Measurements from ENCODE around the gene ABCA13.

Gene ABCA13

GRCh38 chr7:48398191-48398590, 226.9 kb downstream of the ABCA13 start:
- H3K27me3 ChIP-seq (ENCODE audit: control insufficient read depth, low read length): no peaks in the 10 kb centered on the region
- H3K4me1 ChIP-seq (ENCODE audit: control insufficient read depth, low read length): no peaks in the 10 kb centered on the region
- H3K9me3 ChIP-seq (ENCODE audit: control insufficient read depth, insufficient read depth, low read length): no peaks in the 10 kb centered on the region
- no peaks in the 10 kb centered on the region for H3K79me2 ChIP-seq (ENCODE audit: control insufficient read depth, low read length)
- H3K9me2 ChIP-seq (replicated peaks; ENCODE audit: control insufficient read depth, low read length): no peaks in the 10 kb centered on the region; the same call in 1 of the 2 replicates
- no peak overlapping the region for H3K4me3 ChIP-seq (ENCODE audit: low read length)
- H3K36me3 ChIP-seq (ENCODE audit: control insufficient read depth, low read length): no peaks in the 10 kb centered on the region
- no peaks in the 10 kb centered on the region for H4K20me1 ChIP-seq (ENCODE audit: control insufficient read depth, insufficient read depth, low read depth, low read length)
- H3K4me2 ChIP-seq (ENCODE audit: low read length): no peak overlapping the region
- H3F3A ChIP-seq (ENCODE audit: control insufficient read depth, insufficient read depth): no peaks in the 10 kb centered on the region
- no peak overlapping the region for H3K27ac ChIP-seq (ENCODE audit: low read depth, low read length)
- TF ChIP-seq CTCF (IDR thresholded peaks at IDR 0.05; ENCODE audit: low read depth, low read length, poor library complexity, severe bottlenecking) (no peak), EZH2phosphoT487 (IDR thresholded peaks at IDR 0.05; ENCODE audit: borderline replicate concordance, low read length) (no peak)

DNA sequence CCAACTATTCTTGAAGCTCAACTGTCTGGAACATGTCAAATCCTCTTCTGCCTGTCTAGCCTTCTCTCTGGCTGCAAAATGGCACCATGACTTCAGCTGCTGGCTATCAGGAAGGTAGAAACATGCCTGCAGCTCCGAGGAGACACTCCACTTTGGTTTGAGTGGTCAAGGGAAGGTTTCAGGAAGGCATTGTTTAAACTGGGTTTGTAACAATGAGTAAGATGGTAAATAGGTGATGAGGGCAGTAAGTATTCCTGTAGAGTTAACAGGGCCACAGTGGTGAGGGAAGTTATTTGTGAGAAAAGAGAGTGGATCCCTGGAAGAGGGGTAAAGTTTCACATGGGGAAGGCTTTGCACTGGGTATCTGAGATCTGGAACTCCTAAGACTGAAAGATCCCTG, 231.5 kb downstream of the ABCA13 start:
- H4K20me1 ChIP-seq (ENCODE audit: control insufficient read depth, insufficient read depth, low read depth, low read length): no peaks in the 10 kb centered on the region
- H3F3A ChIP-seq (ENCODE audit: control insufficient read depth, insufficient read depth): no peaks in the 10 kb centered on the region
- H3K4me3 ChIP-seq (ENCODE audit: low read length): no peak overlapping the region
- H3K4me2 ChIP-seq (ENCODE audit: low read length): no peak overlapping the region
- H3K79me2 ChIP-seq (ENCODE audit: control insufficient read depth, low read length): no peaks in the 10 kb centered on the region
- no peaks in the 10 kb centered on the region for H3K27me3 ChIP-seq (ENCODE audit: control insufficient read depth, low read length)
- H3K27ac ChIP-seq (ENCODE audit: low read depth, low read length): no peak overlapping the region
- no peaks in the 10 kb centered on the region for H3K4me1 ChIP-seq (ENCODE audit: control insufficient read depth, low read length)
- H3K9me2 ChIP-seq (replicated peaks; ENCODE audit: control insufficient read depth, low read length): no peaks in the 10 kb centered on the region
- TF ChIP-seq EZH2phosphoT487 (IDR thresholded peaks at IDR 0.05; ENCODE audit: borderline replicate concordance, low read length): no peak
- no peak for TF ChIP-seq CTCF (IDR thresholded peaks at IDR 0.05; ENCODE audit: low read depth, low read length, poor library complexity, severe bottlenecking)
- H3K36me3 ChIP-seq (ENCODE audit: control insufficient read depth, low read length): no peaks in the 10 kb centered on the region
- no peaks in the 10 kb centered on the region for H3K9me3 ChIP-seq (ENCODE audit: control insufficient read depth, insufficient read depth, low read length)

- Histone ChIP-seq H3K27me3 (ENCODE audit: control insufficient read depth, low read length) (no peaks in the 10 kb centered on the region), H3K36me3 (ENCODE audit: control insufficient read depth, low read length) (no peaks in the 10 kb centered on the region), H3K9me3 (ENCODE audit: control insufficient read depth, insufficient read depth, low read length) (no peaks in the 10 kb centered on the region), H4K20me1 (ENCODE audit: control insufficient read depth, insufficient read depth, low read depth, low read length) (no peaks in the 10 kb centered on the region), H3F3A (ENCODE audit: control insufficient read depth, insufficient read depth) (no peaks in the 10 kb centered on the region), H3K4me2 (ENCODE audit: low read length) (no peak overlapping the region), H3K4me1 (ENCODE audit: control insufficient read depth, low read length) (no peaks in the 10 kb centered on the region), H3K9me2 (replicated peaks; ENCODE audit: control insufficient read depth, low read length) (no peaks in the 10 kb centered on the region), H3K79me2 (ENCODE audit: control insufficient read depth, low read length) (no peaks in the 10 kb centered on the region), H3K27ac (ENCODE audit: low read depth, low read length) (no peak overlapping the region), H3K4me3 (ENCODE audit: low read length) (no peak overlapping the region)
- TF ChIP-seq CTCF (IDR thresholded peaks at IDR 0.05; ENCODE audit: low read depth, low read length, poor library complexity, severe bottlenecking) (no peak), EZH2phosphoT487 (IDR thresholded peaks at IDR 0.05; ENCODE audit: borderline replicate concordance, low read length) (no peak)
Measured at GRCh38 chr7:48408731-48409130, 237.5 kb downstream of the ABCA13 start.

DNA sequence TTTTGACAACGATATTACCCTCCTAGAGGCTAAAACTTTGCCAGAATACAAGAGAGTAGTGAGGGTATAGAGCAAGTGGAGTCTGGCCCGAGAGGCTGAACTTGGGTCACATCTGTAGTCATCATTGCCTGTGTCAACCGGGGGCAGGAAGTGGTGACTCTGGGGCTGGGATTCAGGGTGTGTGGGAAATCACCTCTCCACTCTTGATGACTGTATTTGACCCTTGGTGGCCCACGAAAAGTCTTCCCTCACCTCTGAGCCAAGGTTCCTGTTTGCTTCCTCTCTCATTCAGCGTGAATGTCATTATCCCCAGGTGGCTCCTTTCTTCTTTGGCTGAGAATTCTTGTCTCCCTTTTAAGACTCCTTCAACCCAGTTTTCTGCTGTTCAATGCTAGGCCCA, 240.4 kb downstream of the ABCA13 start:
- no peaks in the 10 kb centered on the region for H3K27me3 ChIP-seq (ENCODE audit: control insufficient read depth, low read length)
- H3K27ac ChIP-seq (ENCODE audit: low read depth, low read length): no peak overlapping the region
- no peak overlapping the region for H3K4me3 ChIP-seq (ENCODE audit: low read length)
- H3K4me1 ChIP-seq (ENCODE audit: control insufficient read depth, low read length): no peaks in the 10 kb centered on the region
- no peaks in the 10 kb centered on the region for H3K36me3 ChIP-seq (ENCODE audit: control insufficient read depth, low read length)
- no peaks in the 10 kb centered on the region for H3K9me3 ChIP-seq (ENCODE audit: control insufficient read depth, insufficient read depth, low read length)
- no peak for TF ChIP-seq CTCF (IDR thresholded peaks at IDR 0.05; ENCODE audit: low read depth, low read length, poor library complexity, severe bottlenecking)
- no peak for TF ChIP-seq EZH2phosphoT487 (IDR thresholded peaks at IDR 0.05; ENCODE audit: borderline replicate concordance, low read length)
- no peaks in the 10 kb centered on the region for H3F3A ChIP-seq (ENCODE audit: control insufficient read depth, insufficient read depth)
- no peaks in the 10 kb centered on the region for H3K9me2 ChIP-seq (replicated peaks; ENCODE audit: control insufficient read depth, low read length)
- H4K20me1 ChIP-seq (ENCODE audit: control insufficient read depth, insufficient read depth, low read depth, low read length): no peaks in the 10 kb centered on the region
- no peak overlapping the region for H3K4me2 ChIP-seq (ENCODE audit: low read length)
- H3K79me2 ChIP-seq (ENCODE audit: control insufficient read depth, low read length): no peaks in the 10 kb centered on the region

Measured in DOHH2 (cell line).